GM12878 (cell line): ENCODE measurements around the gene FRYL.

Experiments
- CTCF ChIP-seq, 3 experiments: IDR thresholded peaks in 2 of 3; conservative IDR thresholded peaks in 1 of 3; 2 replicates each; pipeline ENCODE4 v1.5.1; 2011; ENCODE audit warnings: low read depth in 3 of 3, low read length in 3 of 3, mild to moderate bottlenecking in 3 of 3, control low read depth in 2 of 3, moderate library complexity in 2 of 3, inconsistent platforms in 1 of 3, mixed read lengths in 1 of 3; ENCODE audit not compliant: control insufficient read depth in 2 of 3, insufficient read depth in 1 of 3; ENCODE audit errors: extremely low read depth in 1 of 3
- MYC ChIP-seq: IDR thresholded peaks from 2 replicates; pipeline ENCODE4 v1.6.1; 2011; ENCODE audit warnings: mild to moderate bottlenecking, low read length, moderate library complexity, inconsistent platforms; ENCODE audit not compliant: insufficient read depth, insufficient replicate concordance, insufficient read length, severe bottlenecking
- NBN ChIP-seq: fragments of 450-650 bp; IDR thresholded peaks from 2 replicates; pipeline ENCODE4 v1.6.1; 2016
- PRDM15 ChIP-seq: fragments of 450-650 bp; formaldehyde crosslinking; IDR thresholded peaks from 2 replicates; pipeline ENCODE4 v1.4.0; 2020; ENCODE audit warnings: mild to moderate bottlenecking, moderate library complexity
- REST ChIP-seq: IDR thresholded peaks from 2 replicates; pipeline ENCODE4 v1.6.1; 2012; ENCODE audit warnings: mild to moderate bottlenecking, low read depth, low read length
- SRF ChIP-seq, 2 experiments: IDR thresholded peaks; 2 replicates each; pipeline ENCODE4 v1.6.1; 2011; ENCODE audit warnings: low read depth in 2 of 2, low read length in 2 of 2, mild to moderate bottlenecking in 1 of 2, moderate library complexity in 1 of 2
- TARDBP ChIP-seq: IDR thresholded peaks from 2 replicates; pipeline ENCODE4 v1.6.1; 2016; ENCODE audit warnings: borderline replicate concordance
- ZNF24 ChIP-seq: fragments of 450-650 bp; IDR thresholded peaks from 2 replicates; pipeline ENCODE4 v1.6.1; 2017; ENCODE audit warnings: antibody characterized with exemption, mild to moderate bottlenecking
- ZNF274 ChIP-seq: IDR thresholded peaks from one replicate; pipeline ENCODE4 v1.8.0; 2011; ENCODE audit not compliant: insufficient read length, insufficient read depth

GRCh38 chr4:48539597-48539996, 240.5 kb downstream of the FRYL start:
- TF ChIP-seq MYC (no peak), NBN (no peak), SRF (IDR thresholded peaks at IDR 0.05; ENCODE audit: low read depth in 2 of 2, low read length in 2 of 2) (no peak), TARDBP (no peak), PRDM15 (CRISPR knock-in tag) (no peak), CTCF (IDR thresholded peaks at IDR 0.05 in 2 of 3, conservative IDR thresholded peaks at IDR 0.05 in 1 of 3; ENCODE audit: control insufficient read depth in 2 of 3, extremely low read depth in 1 of 3, insufficient read depth in 1 of 3, low read depth in 3 of 3, low read length in 3 of 3) (no peak), ZNF274 (no peak), REST (no peak), ZNF24 (no peak)
